Endothelial cell of umbilical vein (primary cell): ENCODE data around the gene SLC39A11. TPM values are rescaled to one million over a fixed set of nuclear protein-coding genes. Genes with fewer than 3 reads are reported as not detected.

ENCODE experiments used
- BruUV-seq: library from RNA; stranded (reverse); fragments of 400-500 nt; replicated peaks from 2 replicates; lab custom pipeline; 2021; lab: Mats Ljungman, UMichigan
- CTCF ChIA-PET: fragments of 300-600, 350-600 bp; sonication (Branson Sonifier 250); formaldehyde crosslinking; loops from one replicate; lab custom pipeline; 2021; ENCODE audit warnings: antibody characterized with exemption, inconsistent platforms; lab: Charles Lee
- POLR2A ChIA-PET: fragments of 300-600, 350-600 bp; sonication (Branson Sonifier 250); formaldehyde crosslinking; loops from one replicate; lab custom pipeline; 2021; ENCODE audit warnings: antibody characterized with exemption, inconsistent platforms; lab: Charles Lee
- DNase-seq: peaks from one replicate; pipeline ENCODE4 v3.0.0-alpha.2; 2011; ENCODE audit warnings: low read depth, low spot score
- FAIRE-seq: peaks from 2 replicates; lab custom pipeline; 2011; peaks lifted over from hg19 to GRCh38; lab: Jason Lieb, UNC
- H2AFZ ChIP-seq: 2 replicates; pipeline ENCODE4 v1.6.0; 2012; ENCODE audit warnings: low read depth, low read length, control low read depth, inconsistent platforms
- H3K27ac ChIP-seq: 2 replicates; pipeline ENCODE4 v1.5.1; 2011; ENCODE audit warnings: low read depth, mild to moderate bottlenecking, control low read depth, low read length, moderate library complexity; ENCODE audit not compliant: insufficient read depth
- H3K27me3 ChIP-seq, 2 experiments: 2 replicates each; pipeline versions ENCODE4 v1.6.0 to v1.6.1; 2011; ENCODE audit warnings: low read length in 2 of 2, mixed read lengths in 1 of 2; ENCODE audit not compliant: control insufficient read depth in 2 of 2, insufficient read depth in 2 of 2
- H3K36me3 ChIP-seq, 2 experiments: 2 replicates in 1 of 2; 3 replicates in 1 of 2; pipeline ENCODE4 v1.5.1; 2011; ENCODE audit warnings: low read length in 2 of 2, mild to moderate bottlenecking in 1 of 2, moderate library complexity in 1 of 2; ENCODE audit not compliant: control insufficient read depth in 2 of 2, insufficient read depth in 2 of 2; ENCODE audit errors: extremely low read depth in 1 of 2
- H3K4me1 ChIP-seq: 3 replicates; pipeline ENCODE4 v1.5.1; 2011; ENCODE audit warnings: mild to moderate bottlenecking, low read length; ENCODE audit not compliant: control insufficient read depth, insufficient read depth; ENCODE audit errors: extremely low read depth
- H3K4me2 ChIP-seq: 2 replicates; pipeline ENCODE4 v1.6.1; 2011; ENCODE audit warnings: low read length, control low read depth, mixed read lengths; ENCODE audit not compliant: insufficient read depth
- H3K4me3 ChIP-seq, 3 experiments: fragments of 200-600 bp in 1 of 3; sonication (generic), shearing (Covaris generic) in 1 of 3; replicated peaks in 1 of 3; 2 replicates each; pipeline ENCODE4 v1.5.1; 2011 to 2016; ENCODE audit warnings: control low read depth in 3 of 3, low read length in 3 of 3, mild to moderate bottlenecking in 2 of 3, inconsistent platforms in 1 of 3, low read depth in 1 of 3, moderate library complexity in 1 of 3; ENCODE audit not compliant: insufficient read depth in 1 of 3
- H3K79me2 ChIP-seq: 2 replicates; pipeline ENCODE4 v1.6.0; 2012; ENCODE audit warnings: low read length, inconsistent platforms; ENCODE audit not compliant: control insufficient read depth, insufficient read depth
- H3K9ac ChIP-seq: replicated peaks from 2 replicates; pipeline ENCODE3; 2011; ENCODE audit warnings: low read length, control low read depth; ENCODE audit not compliant: insufficient read depth; ENCODE audit errors: extremely low read depth
- H3K9me1 ChIP-seq: replicated peaks from 3 replicates; pipeline ENCODE4 v1.6.0; 2011; ENCODE audit warnings: mild to moderate bottlenecking, low read length; ENCODE audit not compliant: control insufficient read depth, insufficient read depth; ENCODE audit errors: extremely low read depth
- H3K9me3 ChIP-seq: replicated peaks from 2 replicates; pipeline ENCODE4 v1.5.1; 2012; ENCODE audit warnings: low read length, inconsistent platforms; ENCODE audit not compliant: control insufficient read depth, insufficient read depth
- H4K20me1 ChIP-seq: replicated peaks from 2 replicates; pipeline ENCODE3; 2011; ENCODE audit warnings: mild to moderate bottlenecking, low read length; ENCODE audit not compliant: control insufficient read depth, insufficient read depth; ENCODE audit errors: extremely low read depth
- CTCF ChIP-seq, 2 donors: IDR thresholded peaks; 1 replicate in 1 of 2; 2 replicates in 1 of 2; pipeline ENCODE4 v1.5.1; 2011; ENCODE audit warnings: low read length in 2 of 2, mild to moderate bottlenecking in 2 of 2, moderate library complexity in 2 of 2, control low read depth in 1 of 2, inconsistent platforms in 1 of 2, low read depth in 1 of 2; ENCODE audit not compliant: insufficient read depth in 1 of 2; ENCODE audit errors: extremely low read depth in 1 of 2
- EZH2 ChIP-seq: IDR thresholded peaks from 2 replicates; pipeline ENCODE4 v1.6.1; 2012; ENCODE audit warnings: borderline replicate concordance, low read depth, mild to moderate bottlenecking, moderate library complexity, low read length, inconsistent platforms; ENCODE audit not compliant: severe bottlenecking
- FOS ChIP-seq: IDR thresholded peaks from 2 replicates; pipeline ENCODE4 v1.6.1; 2011; ENCODE audit warnings: mild to moderate bottlenecking, low read length, moderate library complexity, borderline replicate concordance; ENCODE audit not compliant: insufficient read depth
- GATA2 ChIP-seq: IDR thresholded peaks from 2 replicates; pipeline ENCODE4 v1.7.0; 2011; ENCODE audit warnings: low read depth, mild to moderate bottlenecking, moderate library complexity, mixed read lengths, low read length; ENCODE audit not compliant: insufficient read length, insufficient read depth
- JUN ChIP-seq: IDR thresholded peaks from 2 replicates; pipeline ENCODE4 v1.6.1; 2011; ENCODE audit warnings: borderline replicate concordance, low read depth; ENCODE audit not compliant: insufficient read length, insufficient read depth
- MYC ChIP-seq: IDR thresholded peaks from one replicate; pipeline ENCODE4 v1.6.1; 2011; ENCODE audit warnings: mild to moderate bottlenecking, low read depth, low read length
- POLR2A ChIP-seq: IDR thresholded peaks from 2 replicates; pipeline ENCODE4 v1.6.1; 2012; ENCODE audit warnings: low read depth, mild to moderate bottlenecking, control low read depth, low read length
- POLR2AphosphoS5 ChIP-seq: IDR thresholded peaks from 2 replicates; pipeline ENCODE4 v1.6.1; 2012; ENCODE audit warnings: low read depth, mild to moderate bottlenecking, control low read depth, low read length, moderate library complexity; ENCODE audit not compliant: insufficient read depth
- dilution Hi-C: fragments of 300-500 bp; cut with MboI; formaldehyde crosslinking; loops from one replicate; pipeline ENCODE4 v1.15.0; 2019; ENCODE audit warnings: low sequenced_read_pairs; ENCODE audit not compliant: extremely low pct_ligation_motif_present
- intact Hi-C: fragments of 100-400 bp; cut with micrococcal nuclease; formaldehyde crosslinking; loops from one replicate; pipeline ENCODE4 v1.10.0; 2022
- polyA plus RNA-seq, 4 experiments: library from polyadenylated mRNA; depleted of rRNA in 3 of 4; stranded (reverse) in 3 of 4; unstranded in 1 of 4; fragments of >200 nt; gene quantifications; 2 replicates each; pipeline versions ENCODE4 v1.2.1 to v1.2.3, GENCODE V29; 2011 to 2012; ENCODE audit warnings: missing spikeins in 1 of 4
- total RNA-seq: library from RNA; stranded (reverse); gene quantifications from 2 replicates; pipeline ENCODE4 v1.2.3, GENCODE V29; 2021
- TF ChIP-seq, protein P1 (sequence below): IDR thresholded peaks from 2 replicates; pipeline ENCODE4 v1.6.1; 2011; ENCODE audit not compliant: insufficient read depth, insufficient read length

SLC39A11 gene
- total and polyA plus RNA-seq, 2 donors (not counting 3 experiments of a cell fraction or from before 2014, with no cell fraction given): 8.1 to 11.9 TPM

DNA sequence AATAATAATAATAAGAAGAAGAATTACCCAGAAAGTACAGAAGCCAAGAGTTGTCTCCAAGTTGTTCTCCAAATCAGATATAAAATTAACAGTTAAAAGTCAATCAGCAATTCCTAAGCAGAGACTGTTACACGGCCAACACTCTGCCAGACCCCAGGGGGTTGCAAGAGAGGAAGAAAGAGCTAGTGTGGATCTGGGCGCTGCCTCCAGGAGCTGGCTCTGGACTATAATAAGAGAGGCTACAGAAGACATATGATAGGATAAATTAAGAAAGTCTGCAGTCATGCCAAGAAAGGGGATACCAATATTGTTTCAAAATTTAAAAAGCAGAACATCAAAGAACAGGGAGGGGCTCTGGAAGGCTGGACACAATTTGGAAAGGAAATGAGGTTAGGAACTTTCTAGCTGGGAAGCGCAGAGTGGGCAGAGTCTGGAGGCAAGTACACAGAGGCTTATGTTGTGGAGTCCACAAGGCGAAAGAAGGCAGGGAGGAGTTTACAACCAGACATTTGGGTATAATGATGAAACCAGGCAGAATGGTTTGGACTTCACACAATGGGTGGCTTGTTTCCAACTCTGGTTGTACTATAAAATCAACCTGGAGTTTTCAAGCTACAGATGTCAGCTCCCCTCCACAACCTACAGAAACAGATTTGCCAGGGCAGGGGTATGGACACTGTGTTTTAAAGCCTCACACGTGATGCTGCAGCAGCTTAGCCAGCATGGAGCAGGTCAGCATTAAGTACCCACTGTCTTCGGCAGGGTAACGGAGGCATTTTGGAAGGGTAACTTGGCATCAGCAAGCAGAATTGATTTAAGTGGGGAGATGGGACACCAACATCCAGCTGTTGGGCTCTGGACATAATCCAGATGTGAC lies 49.4 kb downstream of the SLC39A11 start:
- no peak for TF ChIP-seq MYC
- TF ChIP-seq FOS: no peak
- TF ChIP-seq POLR2AphosphoS5: no peak
- no peak for TF ChIP-seq CTCF (IDR thresholded peaks at IDR 0.05; ENCODE audit: extremely low read depth in 1 of 2, insufficient read depth in 1 of 2, low read depth in 1 of 2, low read length in 2 of 2)
- TF ChIP-seq EZH2: no peak
- no peak for TF ChIP-seq POLR2A
- TF ChIP-seq, protein P1, sequence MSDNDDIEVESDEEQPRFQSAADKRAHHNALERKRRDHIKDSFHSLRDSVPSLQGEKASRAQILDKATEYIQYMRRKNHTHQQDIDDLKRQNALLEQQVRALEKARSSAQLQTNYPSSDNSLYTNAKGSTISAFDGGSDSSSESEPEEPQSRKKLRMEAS: no peak
- TF ChIP-seq GATA2: no peak
- no peak for TF ChIP-seq JUN
- CTCF ChIA-PET: interaction anchor here (1.0 kb wide), 1 partner anchor 57 kb away, joined by 3 read pairs; no protein-coding TSS in a partner anchor
- Histone ChIP-seq H3K27me3 (no peaks in the 10 kb centered on the region), H4K20me1 (no peaks in the 10 kb centered on the region), H3K27ac (no peak overlapping the region), H3K9me3 (no peaks in the 10 kb centered on the region), H3K79me2 (no peaks in the 10 kb centered on the region), H3K9ac (no peak overlapping the region), H3K9me1 (no peaks in the 10 kb centered on the region), H3K4me2 (no peak overlapping the region), H3K4me1 (no peaks in the 10 kb centered on the region), H3K4me3 (no peak overlapping the region), H3K36me3 (no peaks in the 10 kb centered on the region), H2AFZ (no peak overlapping the region)
- DNase-seq (no peak), FAIRE-seq (no peak)
- no TSS peak for BruUV-seq
- intact Hi-C loops: no loop called here
- dilution Hi-C loops: no loop called here
- POLR2A ChIA-PET: interaction anchor here (0.6 kb wide), 1 partner anchor 88 kb away, joined by 5 read pairs; no protein-coding TSS in a partner anchor
